ENCODE data around the gene SLC2A6. TPM values are rescaled to one million over a fixed set of nuclear protein-coding genes. Genes with fewer than 3 reads are reported as not detected.

SLC2A6 gene
- 9.4 TPM for total RNA-seq (ENCODE audit: insufficient read depth, low replicate concordance)

DNA sequence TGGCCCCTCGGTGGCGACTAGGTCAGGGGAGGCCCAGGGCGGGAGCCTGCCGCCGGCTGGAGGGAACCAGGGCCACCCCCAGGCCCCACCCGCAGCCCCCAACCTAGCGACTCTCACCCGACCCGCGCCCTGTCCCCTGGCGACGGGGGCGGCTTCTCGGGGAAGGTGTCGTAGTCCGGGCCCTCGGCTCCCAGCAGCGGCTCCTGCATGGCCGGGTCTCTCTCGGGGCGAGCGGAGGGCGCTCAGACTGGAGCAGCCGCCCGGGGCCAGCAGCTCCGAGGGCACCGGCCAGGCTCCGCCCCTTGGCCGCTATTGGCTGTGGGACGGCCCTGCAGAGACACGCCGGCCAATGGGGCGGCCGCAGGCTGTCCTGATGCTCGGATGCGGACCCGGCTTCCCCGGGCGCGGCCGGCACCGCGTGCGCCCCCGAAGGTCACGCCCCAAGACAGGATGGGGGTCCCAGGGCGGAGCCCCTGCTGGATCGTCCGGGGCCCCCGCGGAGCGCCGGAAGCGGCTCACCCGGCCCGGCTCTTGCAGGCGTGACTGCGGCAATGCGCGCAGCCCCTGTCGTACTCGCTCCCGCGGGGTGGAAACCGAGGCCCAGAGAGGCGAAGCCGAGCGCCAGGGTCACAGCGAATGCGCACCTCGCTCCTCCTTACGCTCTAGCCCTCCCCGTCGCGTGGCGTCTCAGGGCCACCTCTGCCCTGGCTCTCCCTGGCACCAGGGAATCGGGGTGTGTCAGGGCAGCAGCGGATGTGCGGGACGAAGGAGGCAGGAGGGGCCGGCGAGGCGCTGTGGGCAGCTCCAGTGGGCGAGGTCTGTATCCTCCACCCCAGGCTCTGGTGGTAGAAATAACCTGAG, at the start of gene SLC2A6:
Gene SLC2A6 (minus strand): TSS at position 249 of the 861 bp plus-strand sequence. CDS start 40 bp downstream, at position 209.
- peak; percentile 83 for DNase-seq (ENCODE audit: low spot score)

DNA sequence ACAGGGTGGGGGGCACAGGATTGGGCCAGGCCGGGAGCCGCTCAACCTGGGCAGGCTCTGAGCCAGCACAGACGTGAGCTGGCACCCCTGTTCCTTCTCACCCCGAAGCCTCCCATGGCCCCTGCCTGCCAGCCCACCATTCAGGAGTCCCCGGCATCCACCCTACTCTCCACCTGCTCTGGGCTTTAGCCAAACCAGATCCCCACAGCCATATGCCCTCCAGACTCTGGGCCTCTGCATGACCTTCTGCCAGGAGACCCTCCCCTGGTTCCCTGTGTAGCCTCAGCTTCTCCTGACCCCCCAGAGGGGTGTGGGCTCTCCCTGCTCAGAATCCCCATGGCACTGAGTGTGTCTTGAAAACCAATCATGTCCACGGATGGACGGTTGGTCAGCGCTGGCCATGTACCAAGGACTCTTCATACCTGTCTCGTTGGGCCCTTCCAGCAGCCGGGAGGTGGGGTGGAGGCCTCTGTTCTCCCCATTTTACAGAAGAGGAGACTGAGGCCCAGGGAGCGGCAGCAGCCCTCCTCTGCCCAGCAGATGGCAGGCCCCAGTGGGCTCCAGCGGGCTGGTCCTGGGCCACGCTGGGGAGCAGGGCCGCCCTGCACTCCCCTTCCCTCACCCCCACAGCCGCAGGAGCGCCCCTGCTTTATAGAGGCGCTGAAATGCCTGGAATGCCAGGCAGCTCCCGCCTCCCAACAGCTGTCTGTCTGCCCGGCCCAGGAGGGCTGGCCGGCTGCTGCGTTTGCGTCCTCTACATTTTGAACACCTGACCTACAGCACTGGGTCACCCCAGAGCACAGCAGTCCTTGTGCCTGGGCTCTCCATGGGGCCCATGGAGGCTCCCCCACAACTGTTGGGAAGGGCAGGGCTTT, 49.3 kb upstream of the SLC2A6 start:
- no peak for DNase-seq (ENCODE audit: low spot score)

DNA sequence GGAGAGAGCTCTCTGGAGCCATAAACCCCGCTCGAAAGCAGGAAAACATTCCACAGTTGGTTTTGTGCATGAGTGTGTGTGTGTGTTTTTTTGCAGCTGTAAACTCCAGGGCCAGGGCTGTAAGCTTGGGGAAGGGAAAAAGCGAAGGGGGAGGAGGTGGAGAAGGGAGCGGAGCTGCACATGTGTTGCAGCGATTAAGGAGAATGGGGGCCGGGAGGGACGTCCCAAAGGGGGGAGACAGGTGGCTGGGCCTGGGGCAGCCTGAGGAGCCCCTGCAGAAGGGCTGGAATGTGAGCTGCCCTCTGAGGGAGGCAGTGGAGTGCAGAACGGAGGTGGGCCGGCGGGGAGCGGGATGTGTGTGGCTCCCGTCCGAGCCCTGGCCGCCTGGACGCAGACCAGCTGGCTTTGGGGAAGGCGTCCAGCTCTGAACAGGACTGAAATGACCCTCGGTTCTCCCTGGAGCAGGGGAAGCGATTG, 48.6 kb upstream of the SLC2A6 start:
- peak; percentile 76 for DNase-seq (ENCODE audit: low spot score)

DNA sequence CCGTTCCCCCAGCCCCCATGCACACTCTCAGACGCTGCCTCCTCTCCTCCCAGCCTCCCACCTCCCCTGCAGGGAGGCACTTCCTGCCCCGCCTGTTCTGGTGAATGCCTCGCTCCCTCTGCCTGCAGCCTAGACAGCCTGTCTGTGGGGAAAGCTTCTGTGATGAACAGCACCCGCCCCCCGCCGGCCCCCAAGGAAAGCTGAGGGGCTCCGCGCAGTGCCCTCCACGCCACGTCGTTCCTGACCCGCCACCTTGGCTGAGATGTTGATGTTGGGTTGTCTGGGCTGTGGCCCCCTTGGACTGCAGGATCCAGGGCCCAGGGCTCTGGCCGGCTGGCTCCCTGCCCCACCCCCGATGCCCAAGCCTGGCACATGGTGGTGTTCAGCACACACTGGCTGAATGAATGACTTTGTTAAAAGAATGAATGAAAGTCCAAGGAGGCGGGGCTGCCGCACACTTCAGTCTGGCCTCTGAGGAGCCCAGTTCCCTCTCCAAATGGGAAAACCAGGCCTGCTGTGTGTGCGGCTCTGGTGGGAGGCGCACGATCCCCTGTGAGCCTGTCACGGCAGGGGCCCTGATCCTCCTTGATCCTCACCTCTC, 47.9 kb upstream of the SLC2A6 start:
- peak; percentile 53 for DNase-seq (ENCODE audit: low spot score)

DNA sequence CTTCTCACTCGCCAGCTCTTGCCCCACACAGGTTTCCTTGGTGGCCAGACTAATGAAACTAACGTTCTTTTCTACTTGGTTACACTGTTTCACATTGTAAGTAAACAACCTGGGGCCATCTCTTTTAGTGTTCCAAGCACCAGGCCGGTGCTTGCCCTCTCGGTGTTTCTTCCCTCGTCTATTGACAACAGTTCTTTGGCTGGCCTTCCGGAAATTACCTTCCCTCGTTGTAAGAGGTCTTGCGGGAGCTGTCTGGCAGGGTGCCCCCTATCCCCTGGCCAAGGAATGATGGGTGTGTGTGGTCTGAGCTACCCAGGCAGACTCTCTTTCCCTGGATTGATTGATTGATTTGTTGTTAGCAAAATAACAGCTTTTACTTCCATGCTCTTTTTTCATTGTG, 46.8 kb upstream of the SLC2A6 start:
- no peak for DNase-seq (ENCODE audit: low spot score)

- DNase-seq (ENCODE audit: low spot score): no peak
Observed at GRCh38 chr9:133524679-133525228, 45.9 kb upstream of the SLC2A6 start, which contains the start of gene MYMK. Gene MYMK (minus strand): TSS chr9:133524959. CDS start chr9:133524844, 115 bp downstream.

GRCh38 chr9:133524146-133524545, 45.2 kb upstream of the SLC2A6 start:
- no peak for DNase-seq (ENCODE audit: low spot score)

GRCh38 chr9:133523106-133523505, 44.2 kb upstream of the SLC2A6 start:
- no peak for DNase-seq (ENCODE audit: low spot score)

DNA sequence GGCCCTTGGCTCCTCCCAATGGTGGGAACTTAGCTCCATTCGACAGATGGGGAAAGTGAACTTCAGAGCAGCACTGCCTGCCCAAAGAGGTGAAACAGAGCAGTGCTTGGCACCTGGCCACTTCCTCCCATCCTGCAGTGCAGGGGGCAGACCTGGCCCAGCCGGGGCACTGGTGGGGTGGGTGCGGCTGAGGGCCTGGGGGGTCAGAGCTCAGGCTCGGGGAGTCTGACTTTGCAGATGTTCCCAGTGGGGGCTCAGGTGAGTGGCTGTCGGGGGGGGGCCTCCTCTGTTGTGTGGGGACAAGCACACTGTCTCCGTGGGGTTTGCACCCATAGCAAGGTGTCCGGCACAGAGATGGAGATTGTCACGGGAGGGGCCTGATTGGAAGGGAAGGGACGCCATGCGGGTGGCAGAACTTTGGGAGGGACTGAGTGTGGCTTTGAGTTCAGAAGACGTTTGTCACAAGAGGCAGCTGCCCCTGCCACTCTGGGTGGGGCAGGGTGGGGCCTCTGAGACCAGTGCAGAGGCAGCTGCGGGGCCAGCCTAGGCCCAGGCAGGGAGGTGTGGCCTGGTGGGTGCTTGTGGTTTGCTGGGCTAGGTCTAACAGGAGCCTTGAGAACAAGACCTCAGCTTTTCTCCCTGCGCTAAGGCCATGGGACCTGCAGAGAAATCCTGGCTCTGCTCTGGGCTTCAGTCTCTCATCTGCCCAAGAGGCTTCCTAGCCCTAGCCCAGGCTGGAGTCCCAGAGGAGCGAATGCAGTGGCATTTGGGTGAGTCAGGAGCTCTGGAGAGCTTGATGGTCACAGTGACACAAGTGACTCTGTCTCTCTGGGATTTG, 43.4 kb upstream of the SLC2A6 start:
- no peak for DNase-seq (ENCODE audit: low spot score)

DNA sequence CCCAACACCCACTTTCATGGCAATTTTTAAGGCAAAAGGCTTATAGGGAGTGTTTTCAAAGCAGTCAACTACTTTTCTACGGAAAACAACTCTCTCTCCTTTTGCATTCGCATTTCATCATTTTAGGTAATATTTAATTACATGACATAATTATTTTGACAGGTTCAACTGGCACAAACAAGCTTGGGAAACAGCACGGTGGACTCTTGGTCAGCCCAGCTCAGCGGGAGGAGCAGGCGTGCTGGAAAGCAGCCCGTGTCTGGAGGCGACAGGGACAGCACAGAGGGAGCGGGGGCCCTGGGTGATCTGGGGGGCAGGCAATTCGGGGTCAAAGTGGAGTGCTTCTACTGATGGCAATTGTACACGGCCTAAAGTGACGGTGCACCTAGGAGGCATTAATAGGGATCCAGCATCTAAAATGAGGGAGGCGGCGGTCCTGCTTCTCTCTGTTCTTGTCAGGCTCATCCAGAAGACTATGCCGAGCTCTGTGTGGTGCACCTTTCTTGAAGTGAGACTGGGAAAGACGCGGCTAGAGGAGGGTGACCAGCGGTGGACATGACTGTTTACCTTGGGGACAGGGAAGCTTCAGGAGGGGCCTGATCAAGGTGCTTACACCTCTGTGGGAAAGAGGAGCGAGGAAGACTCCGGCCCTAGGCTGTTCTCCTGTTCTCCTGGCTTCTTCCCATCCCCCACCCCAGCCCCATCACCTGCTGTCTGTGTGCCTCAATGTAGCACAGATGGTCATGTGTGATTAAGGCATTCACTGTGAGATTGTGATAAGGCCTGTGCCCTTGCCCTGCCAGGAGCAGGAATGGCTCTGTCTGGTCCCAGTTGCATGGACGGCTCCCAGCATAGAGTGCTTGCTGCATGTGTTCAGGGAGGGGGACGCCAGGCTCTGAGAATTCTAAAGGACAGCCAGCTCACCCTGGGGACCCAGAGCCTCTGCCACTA, 42.5 kb upstream of the SLC2A6 start:
- DNase-seq (ENCODE audit: low spot score): no peak

DNA sequence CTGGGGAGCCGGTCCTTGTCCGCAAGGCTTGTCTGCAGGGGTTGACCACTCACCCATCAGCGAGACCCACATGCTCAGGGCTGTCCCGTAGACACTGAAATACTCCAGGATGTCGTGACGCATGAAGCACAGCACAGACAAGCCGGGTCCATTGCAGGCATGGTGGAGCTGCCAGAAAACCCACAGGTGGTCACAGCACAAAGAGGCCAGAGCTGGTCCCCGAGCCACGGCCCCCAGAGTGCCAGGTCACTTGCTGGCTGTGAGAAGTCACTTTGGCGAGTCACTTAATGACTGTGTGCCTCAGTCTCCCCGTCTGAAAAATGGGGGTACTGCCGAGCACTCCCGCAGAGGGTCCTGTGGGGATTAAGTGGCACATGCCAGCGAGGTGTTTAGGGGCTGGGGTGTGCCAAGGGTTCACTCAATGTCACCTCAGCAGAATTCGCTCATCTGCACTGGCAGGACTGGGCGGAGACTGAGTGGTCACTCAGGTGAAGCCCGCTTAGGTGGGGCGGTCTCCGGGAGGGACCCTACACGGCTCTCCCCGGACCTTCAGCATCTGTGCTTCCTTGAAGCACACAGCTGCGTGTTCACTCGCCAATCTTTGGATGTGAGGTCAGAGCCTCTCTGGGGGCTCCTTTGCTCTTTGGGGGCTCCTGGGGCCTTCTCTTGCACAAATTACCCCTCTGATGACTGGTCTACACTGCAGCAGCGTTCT, 41.4 kb upstream of the SLC2A6 start:
- DNase-seq (ENCODE audit: low spot score): no peak

DNA sequence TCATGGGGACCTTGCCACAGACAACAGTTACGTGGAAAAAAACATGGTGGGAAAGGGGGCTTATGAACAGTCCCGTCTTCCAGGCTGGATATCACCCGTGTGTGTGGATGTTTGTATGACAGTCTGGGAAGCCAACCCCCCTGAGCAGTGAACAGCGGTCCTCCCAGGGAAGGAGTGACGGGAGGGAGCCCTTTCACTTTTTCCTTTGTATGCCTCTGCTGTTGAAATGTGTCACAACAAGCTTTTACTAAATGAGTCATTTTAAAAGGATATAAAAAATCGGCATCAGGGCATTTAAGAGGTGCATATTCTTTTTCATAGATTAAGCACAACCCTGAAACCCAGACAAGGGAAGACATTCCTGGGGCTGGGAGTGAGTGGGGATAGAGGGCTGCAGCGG, 40.8 kb upstream of the SLC2A6 start:
- no peak for DNase-seq (ENCODE audit: low spot score)

- no peak for DNase-seq (ENCODE audit: low spot score)
Observed at GRCh38 chr9:133518706-133519449, 40.0 kb upstream of the SLC2A6 start.

DNA sequence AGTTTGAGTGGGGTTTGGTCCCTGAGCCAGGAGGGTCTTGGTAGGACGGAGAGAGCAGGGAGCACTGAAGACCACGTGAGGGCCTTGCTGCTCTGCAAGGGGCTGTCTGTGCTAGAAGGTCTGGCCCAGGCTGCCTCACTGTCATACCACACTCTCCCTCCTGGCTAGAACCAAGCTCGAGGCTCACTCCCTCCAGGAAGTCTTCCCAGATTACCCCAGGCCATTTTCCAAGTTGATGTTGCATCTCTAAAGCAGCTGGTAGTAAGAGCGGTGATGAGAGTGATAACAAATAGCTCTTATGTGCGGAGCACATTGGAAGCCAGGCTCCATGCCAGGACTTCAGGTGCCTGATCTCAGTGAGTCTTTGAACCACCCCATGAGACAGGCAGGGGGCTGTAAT, 39.3 kb upstream of the SLC2A6 start:
- DNase-seq (ENCODE audit: low spot score): no peak

DNA sequence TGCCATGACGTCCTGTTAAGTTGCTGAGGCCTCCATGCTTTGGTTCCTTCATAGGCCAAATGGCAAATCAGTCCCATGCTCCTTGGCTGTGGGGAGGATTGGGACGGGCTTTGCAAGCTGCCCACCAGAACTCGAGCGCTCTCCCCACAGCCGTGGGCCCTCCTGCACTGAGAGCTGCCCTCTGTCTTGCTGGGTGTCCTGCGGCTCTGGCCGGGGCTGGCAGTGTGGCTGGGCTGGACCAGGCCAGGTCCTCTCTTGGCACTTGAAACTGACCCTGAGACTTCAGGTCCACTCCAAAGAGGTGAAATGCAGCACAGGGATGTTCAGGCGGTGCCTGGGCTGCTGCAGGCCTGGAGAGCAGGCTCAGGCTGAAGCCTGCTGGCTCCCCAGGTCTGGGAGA, 38.8 kb upstream of the SLC2A6 start:
- no peak for DNase-seq (ENCODE audit: low spot score)

- no peak for DNase-seq (ENCODE audit: low spot score)
Observed at GRCh38 chr9:133516961-133517350, 38.1 kb upstream of the SLC2A6 start.

DNA sequence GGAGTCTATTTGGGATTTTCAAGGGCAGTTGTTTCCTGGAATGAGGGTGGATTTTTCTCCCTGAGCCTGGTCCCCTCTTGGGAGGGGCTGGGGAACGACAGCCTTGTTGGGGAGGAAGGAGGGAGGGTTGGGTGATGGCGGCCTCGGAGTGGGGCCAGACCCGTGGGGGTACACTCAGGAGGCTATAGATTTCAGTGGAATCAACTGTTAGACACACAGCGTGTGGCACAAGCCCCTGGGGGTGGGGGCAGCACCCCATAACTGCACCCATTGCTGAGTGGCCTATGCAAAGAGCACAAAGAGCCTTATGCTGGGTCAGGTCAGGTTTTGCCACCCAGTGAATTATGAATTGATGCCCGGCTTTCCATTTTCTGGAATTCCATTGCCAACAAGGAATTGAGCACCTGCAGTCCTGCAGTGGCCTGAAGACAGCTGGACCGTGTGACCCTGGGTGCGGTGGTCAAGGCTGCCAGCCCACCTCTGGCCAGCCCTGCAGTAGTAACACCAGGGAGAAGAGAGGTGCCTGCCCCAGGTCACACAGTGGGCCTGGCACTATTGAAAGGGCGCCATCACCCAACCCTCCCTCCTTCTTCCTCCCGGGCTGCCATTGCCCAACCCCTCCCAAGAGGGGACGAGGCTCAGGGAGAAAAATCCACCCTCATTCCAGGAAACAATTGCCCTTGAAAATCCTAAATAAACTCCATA, 37.5 kb upstream of the SLC2A6 start:
- no peak for DNase-seq (ENCODE audit: low spot score)
